ENCODE measurements around the gene STRBP.
"Not testable (repeated sequence)": the region's sequence is repeated elsewhere in the genome, so short reads cannot be mapped to it uniquely, and the experiment has no call there.

Gene STRBP

GRCh38 chr9:123191680-123192079, 76.7 kb downstream of the STRBP start:
- no peak for DNase-seq (ENCODE audit: low read depth in 3 of 3)

DNA sequence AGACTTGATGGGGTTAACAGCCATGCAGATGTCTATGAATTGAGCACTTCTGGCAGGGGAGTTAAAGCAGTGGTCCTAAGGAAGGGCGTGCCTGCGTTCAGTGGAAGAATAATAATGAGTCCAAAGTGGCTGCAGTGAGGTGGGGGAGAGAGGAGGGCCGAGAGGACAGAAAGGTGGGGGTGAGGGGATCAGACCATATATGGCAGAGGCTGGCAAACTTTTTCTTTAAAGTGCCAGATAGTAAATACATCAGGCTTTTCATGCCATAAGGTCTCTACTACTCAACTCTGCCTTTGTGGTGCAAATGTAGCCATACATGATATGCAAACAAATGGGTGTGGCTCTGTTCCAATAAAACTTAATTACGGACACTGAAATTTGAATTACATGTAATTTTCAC, 77.1 kb downstream of the STRBP start:
- no peak for DNase-seq (ENCODE audit: low read depth in 3 of 3)

- DNase-seq (ENCODE audit: low read depth in 3 of 3) = no peak
These were observed 81.3 kb downstream of the STRBP start for GRCh38 chr9:123187131-123187530.

DNA sequence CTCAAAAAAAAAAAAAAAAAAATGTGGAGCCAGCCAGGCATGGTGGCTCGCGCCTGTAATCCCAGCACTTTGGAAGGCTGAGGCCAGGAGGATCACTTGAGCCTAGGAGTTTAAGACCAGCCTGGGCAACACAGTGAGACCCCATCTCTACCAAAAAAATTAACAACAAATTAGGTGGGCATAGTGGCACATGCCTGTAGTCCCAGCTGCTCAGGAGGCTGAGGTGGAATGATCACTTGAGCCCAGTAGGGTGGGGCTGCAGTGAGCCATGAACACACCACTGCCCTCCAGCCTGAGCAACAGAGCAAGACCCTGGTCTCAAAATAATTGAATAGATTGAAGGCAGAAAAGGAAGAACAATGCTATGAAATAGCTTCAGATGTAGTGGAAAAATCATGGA, 82.4 kb downstream of the STRBP start:
- not testable (repeated sequence) for DNase-seq (ENCODE audit: low read depth in 3 of 3)

- no peak for DNase-seq (ENCODE audit: low read depth in 3 of 3)
These were observed 91.4 kb downstream of the STRBP start for GRCh38 chr9:123176949-123177348.

GRCh38 chr9:123175854-123176629, 92.3 kb downstream of the STRBP start:
- no peak for DNase-seq (ENCODE audit: low read depth in 3 of 3)

DNA sequence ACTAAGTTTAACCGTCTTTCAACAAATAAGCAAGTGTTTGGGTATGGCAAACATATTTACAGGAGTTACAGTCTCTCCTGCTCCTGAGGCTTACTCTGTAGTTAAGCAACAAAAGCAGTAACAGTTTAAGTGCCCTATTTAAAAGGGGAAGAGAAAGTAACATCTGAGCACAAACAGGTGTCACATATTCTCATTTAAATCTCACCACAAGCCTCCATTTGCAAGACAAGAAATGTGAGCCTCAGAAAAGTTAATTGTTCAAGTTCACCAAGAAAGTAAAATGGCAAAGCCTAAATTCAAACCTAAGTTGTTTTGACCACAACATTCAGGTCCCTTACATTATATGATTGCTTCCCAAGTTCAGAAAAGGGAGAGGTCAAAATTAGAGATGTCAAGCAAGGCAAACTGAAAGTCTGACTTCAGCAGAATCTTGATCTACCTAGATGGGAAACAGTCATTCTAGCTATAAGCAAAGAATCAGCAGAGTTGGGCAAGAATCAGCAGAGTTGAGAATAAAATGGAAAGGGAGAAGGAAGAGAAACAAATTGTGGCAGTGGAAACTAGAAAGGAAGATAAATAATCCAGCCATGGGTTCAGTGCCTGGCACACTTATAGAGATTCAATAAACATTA, 93.4 kb downstream of the STRBP start:
- no peak for DNase-seq (ENCODE audit: low read depth in 3 of 3)

DNA sequence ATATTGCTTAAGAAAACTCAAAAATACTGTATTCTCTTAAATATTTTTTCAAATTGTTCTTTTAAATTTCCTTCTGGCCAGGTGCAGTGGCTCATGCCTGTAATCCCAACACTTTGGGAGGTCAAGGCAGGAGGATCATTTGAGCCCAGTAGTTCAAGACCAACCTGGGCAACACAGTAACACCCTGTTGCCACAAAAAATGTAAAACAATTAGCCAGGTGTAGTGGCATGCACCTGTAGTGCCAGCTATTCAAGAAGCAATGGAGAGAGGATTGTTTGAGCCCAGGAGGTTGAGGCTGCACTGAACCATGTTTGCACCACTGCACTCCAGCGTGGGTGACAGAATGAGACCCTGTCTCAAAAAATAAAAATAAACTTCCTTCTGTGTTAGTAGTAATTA, 94.3 kb downstream of the STRBP start:
- DNase-seq (ENCODE audit: low read depth in 3 of 3) = no peak

- DNase-seq (ENCODE audit: low read depth in 3 of 3) = no peak
These were observed 98.5 kb downstream of the STRBP start for GRCh38 chr9:123169926-123170325.

DNA sequence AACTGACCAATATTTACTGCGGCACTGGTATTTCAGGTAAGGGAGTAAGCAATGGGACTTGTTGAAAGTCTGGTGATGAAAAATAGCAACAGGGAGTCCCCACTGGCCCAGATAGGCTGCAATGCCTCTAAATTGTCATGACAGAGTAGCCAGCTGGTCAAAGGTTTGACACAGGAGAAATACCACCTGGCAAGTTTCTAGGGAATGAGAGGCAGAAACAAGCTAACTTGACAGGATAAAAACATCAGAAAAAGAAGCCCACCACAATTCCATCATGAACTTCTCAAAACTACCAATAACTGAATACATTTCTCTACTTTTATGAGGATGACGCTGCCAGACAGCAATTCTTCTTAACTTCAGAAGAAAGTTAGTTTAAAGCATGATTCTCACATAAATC, 99.8 kb downstream of the STRBP start:
- no peak for DNase-seq (ENCODE audit: low read depth in 3 of 3)

- no peak for DNase-seq (ENCODE audit: low read depth in 3 of 3)
These were observed 100.9 kb downstream of the STRBP start for GRCh38 chr9:123167474-123167873.

GRCh38 chr9:123165813-123166212, 102.6 kb downstream of the STRBP start:
- DNase-seq (ENCODE audit: low read depth in 3 of 3) = no peak

- no peak for DNase-seq (ENCODE audit: low read depth in 3 of 3)
These were observed 104.1 kb downstream of the STRBP start for GRCh38 chr9:123164285-123164684.

GRCh38 chr9:123162791-123163345, 105.5 kb downstream of the STRBP start:
- DNase-seq (ENCODE audit: low read depth in 3 of 3) = no peak

DNA sequence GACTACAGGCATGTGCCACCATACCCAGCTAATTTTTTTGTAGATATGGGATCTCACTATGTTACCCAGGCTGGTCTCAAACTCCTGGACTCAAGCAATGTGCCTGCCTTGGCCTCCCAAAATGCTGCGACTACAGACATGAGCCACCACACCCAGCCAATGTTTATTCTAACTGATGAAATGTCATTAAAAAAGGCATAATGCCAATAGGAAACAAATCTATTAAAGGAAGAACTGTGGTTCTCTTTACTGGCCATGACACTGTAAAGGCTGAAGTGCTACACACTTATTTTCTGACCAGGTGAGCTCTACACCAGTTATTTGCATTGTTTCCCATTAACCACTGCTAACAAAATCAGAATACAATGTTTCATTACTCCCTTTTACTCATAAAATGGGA, 106.0 kb downstream of the STRBP start:
- no peak for DNase-seq (ENCODE audit: low read depth in 3 of 3)

DNA sequence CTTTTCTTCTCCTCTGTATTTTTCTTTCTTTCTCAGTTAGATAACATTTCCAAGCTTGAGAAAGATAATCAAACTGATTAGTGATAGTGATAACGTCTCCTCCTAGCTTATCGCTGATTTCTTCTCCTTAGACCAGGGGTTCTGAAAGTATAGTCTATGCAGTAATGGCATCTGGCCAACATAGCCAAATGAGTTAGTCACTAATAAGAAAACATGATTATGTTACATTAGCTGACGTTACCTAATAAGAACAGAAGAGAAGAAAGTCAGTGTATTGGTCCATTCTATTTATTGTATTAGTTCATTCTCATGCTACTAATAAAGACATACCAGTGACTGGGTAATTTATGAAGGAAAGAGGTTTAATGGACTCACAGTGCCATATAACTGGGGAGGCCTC, 111.2 kb downstream of the STRBP start:
- DNase-seq (ENCODE audit: low read depth in 3 of 3) = no peak

GRCh38 chr9:123150708-123151503, 117.5 kb downstream of the STRBP start:
- DNase-seq (ENCODE audit: low read depth in 3 of 3) = no peak

- DNase-seq (ENCODE audit: low read depth in 3 of 3) = no peak
These were observed 119.3 kb downstream of the STRBP start for GRCh38 chr9:123149067-123149466.

DNA sequence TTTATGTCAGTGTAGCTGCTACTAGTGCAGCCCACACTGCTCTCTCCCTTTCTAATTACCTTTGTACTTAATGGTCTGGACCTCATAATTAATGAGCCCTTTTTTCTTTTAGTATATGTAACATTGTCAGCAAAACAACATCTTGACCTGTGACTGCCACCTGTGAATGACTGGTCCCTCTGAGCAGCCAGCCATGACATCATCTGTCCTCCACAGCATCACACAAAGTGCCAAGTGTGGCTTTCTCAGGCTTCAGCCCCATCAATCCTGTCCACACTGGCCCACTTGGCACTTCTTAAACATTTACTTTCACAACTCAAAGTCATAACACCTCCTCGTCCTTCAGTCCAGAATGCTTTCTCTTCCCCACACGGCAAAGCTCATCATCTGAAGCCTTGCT, 130.2 kb downstream of the STRBP start:
- DNase-seq (ENCODE audit: low read depth in 3 of 3) = no peak

GRCh38 chr9:123135430-123135829, 133.0 kb downstream of the STRBP start:
- no peak for DNase-seq (ENCODE audit: low read depth in 3 of 3)

DNA sequence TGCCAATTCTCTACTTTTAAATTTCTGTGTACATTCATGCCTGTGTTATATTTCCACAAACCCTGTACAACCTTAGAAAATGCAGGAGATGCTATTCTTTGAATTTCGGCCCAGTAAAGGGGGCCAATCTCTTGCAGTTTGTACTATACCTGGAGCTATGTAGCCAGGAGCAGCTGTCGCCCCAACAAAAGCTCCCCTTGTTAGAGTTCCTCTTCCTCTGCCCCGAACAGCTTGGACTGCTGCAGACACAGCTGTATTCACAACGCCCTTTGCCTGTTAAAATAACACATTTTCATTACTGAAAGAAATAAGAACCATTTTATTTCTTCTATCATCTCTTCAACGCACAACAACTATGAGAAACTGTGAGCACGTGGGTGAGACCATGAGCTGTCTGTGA, 135.7 kb downstream of the STRBP start:
- DNase-seq (ENCODE audit: low read depth in 3 of 3) = no peak

DNA sequence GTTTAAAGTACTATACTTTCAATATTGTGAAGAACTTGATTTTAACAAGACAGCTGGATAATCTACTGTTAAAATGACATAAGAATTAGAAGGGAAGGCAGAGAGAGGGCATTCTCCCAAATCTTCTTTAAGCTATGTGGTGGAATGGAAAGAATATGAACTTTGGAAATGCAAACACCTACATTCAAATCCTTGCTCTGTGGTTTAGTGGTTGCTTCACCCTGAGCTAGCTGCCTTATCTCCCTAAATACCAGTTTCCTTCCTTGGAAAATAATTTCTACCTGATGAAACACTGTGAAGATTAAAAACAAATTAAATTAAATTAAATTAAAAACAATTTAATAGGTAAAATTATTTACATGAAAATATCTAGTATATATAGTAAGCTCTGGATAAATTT, 136.4 kb downstream of the STRBP start:
- DNase-seq (ENCODE audit: low read depth in 3 of 3) = no peak

Measured in stimulated activated CD4-positive, alpha-beta T cell treated with anti-CD3 and anti-CD28 coated beads, TNF-alpha, amount 100 ng/mL, for 48 hours (primary cell).